Measurements from ENCODE around the gene CFAP157.
"Not testable (repeated sequence)": the region's sequence is repeated elsewhere in the genome, so short reads cannot be mapped to it uniquely, and the experiment has no call there.

The CFAP157 gene

GRCh38 chr9:127735530-127736185, 28.9 kb downstream of the CFAP157 start:
- DNase-seq (ENCODE audit: low read depth in 2 of 2): no peak

GRCh38 chr9:127738666-127739065, 31.9 kb downstream of the CFAP157 start:
- DNase-seq (ENCODE audit: low read depth in 2 of 2): no peak

- no peak for DNase-seq (ENCODE audit: low read depth in 2 of 2)
Measured at GRCh38 chr9:127739614-127740330, 33.0 kb downstream of the CFAP157 start.

- no peak for DNase-seq (ENCODE audit: low read depth in 2 of 2)
Measured at GRCh38 chr9:127741831-127742434, 35.1 kb downstream of the CFAP157 start.

- no peak for DNase-seq (ENCODE audit: low read depth in 2 of 2)
Measured at GRCh38 chr9:127742435-127743088, 35.8 kb downstream of the CFAP157 start.

- DNase-seq (ENCODE audit: low read depth in 2 of 2): no peak
Measured at GRCh38 chr9:127744398-127745110, 37.8 kb downstream of the CFAP157 start.

- DNase-seq (ENCODE audit: low read depth in 2 of 2): no peak
Measured at GRCh38 chr9:127746959-127747569, 40.3 kb downstream of the CFAP157 start.

- no peak for DNase-seq (ENCODE audit: low read depth in 2 of 2)
Measured at GRCh38 chr9:127749090-127749787, 42.5 kb downstream of the CFAP157 start.

GRCh38 chr9:127751269-127752054, 44.7 kb downstream of the CFAP157 start:
- no peak for DNase-seq (ENCODE audit: low read depth in 2 of 2)

- no peak for DNase-seq (ENCODE audit: low read depth in 2 of 2)
Measured at GRCh38 chr9:127753148-127753547, 46.4 kb downstream of the CFAP157 start.

- no peak for DNase-seq (ENCODE audit: low read depth in 2 of 2)
Measured at GRCh38 chr9:127753622-127754021, 46.8 kb downstream of the CFAP157 start.

- DNase-seq (ENCODE audit: low read depth in 2 of 2): no peak
Measured at GRCh38 chr9:127754099-127755060, 47.6 kb downstream of the CFAP157 start.

- DNase-seq (ENCODE audit: low read depth in 2 of 2): no peak
Measured at GRCh38 chr9:127755061-127756060, 48.6 kb downstream of the CFAP157 start.

GRCh38 chr9:127756233-127756632, 49.4 kb downstream of the CFAP157 start:
- no peak for DNase-seq (ENCODE audit: low read depth in 2 of 2)

- DNase-seq (ENCODE audit: low read depth in 2 of 2): not testable (repeated sequence)
Measured at GRCh38 chr9:127756776-127757175, 50.0 kb downstream of the CFAP157 start.

- DNase-seq (ENCODE audit: low read depth in 2 of 2): no peak
Measured at GRCh38 chr9:127758843-127759242, 52.1 kb downstream of the CFAP157 start.

- DNase-seq (ENCODE audit: low read depth in 2 of 2): no peak
Measured at GRCh38 chr9:127761061-127761460, 54.3 kb downstream of the CFAP157 start.
